Tibial nerve (tissue), 4 donors: ENCODE measurements around the gene MARCHF2.
"Not testable (repeated sequence)": the region's sequence is repeated elsewhere in the genome, so short reads cannot be mapped to it uniquely, and the experiment has no call there.

Source experiments
- CTCF ChIP-seq, 5 experiments: fragments of 200-600 bp in 3 of 5; fragments of 450-650 bp in 2 of 5; sonication (generic) in 3 of 5; IDR thresholded peaks; one replicate each; pipeline ENCODE4 v1.5.1; 2016 to 2019; ENCODE audit warnings: antibody characterized with exemption in 5 of 5, mild to moderate bottlenecking in 3 of 5, moderate library complexity in 2 of 5
- EP300 ChIP-seq, 2 donors: sonication (generic); formaldehyde crosslinking; IDR thresholded peaks; one replicate each; pipeline ENCODE4 v1.6.1; 2017; ENCODE audit warnings: antibody characterized with exemption in 2 of 2, mild to moderate bottlenecking in 1 of 2
- POLR2A ChIP-seq, 2 donors: fragments of 450-650 bp; IDR thresholded peaks; one replicate each; pipeline ENCODE4 v1.6.1; 2017; ENCODE audit warnings: antibody characterized with exemption in 2 of 2, mild to moderate bottlenecking in 2 of 2, moderate library complexity in 2 of 2

- not testable (repeated sequence) for TF ChIP-seq POLR2A, CTCF, EP300 (IDR thresholded peaks at IDR 0.05)
These were observed 27.5 kb upstream of the MARCHF2 start for GRCh38 chr19:8385566-8385965.
